GM19023 (cell line): ENCODE measurements around the gene FOXS1.

Source experiments
- ATAC-seq: cut with Tn5 transposase; IDR thresholded peaks from one replicate; pipeline ENCODE4 v1.9.1; 2021; ENCODE audit warnings: mild to moderate bottlenecking, moderate library complexity; ENCODE audit not compliant: unreplicated experiment

FOXS1 gene

GRCh38 chr20:31845300-31845863, at the start of gene FOXS1:
Gene FOXS1, minus strand, starts transcription at chr20:31845604. Its CDS starts 62 bp downstream, at chr20:31845542.
- no peak for ATAC-seq

GRCh38 chr20:31890646-31891045, 45.2 kb upstream of the FOXS1 start:
- no peak for ATAC-seq

GRCh38 chr20:31883829-31884228, 38.4 kb upstream of the FOXS1 start:
- ATAC-seq: no peak

- ATAC-seq: no peak
Observed at GRCh38 chr20:31881945-31882344, 36.5 kb upstream of the FOXS1 start.

- peak; percentile 92 for ATAC-seq
Observed at GRCh38 chr20:31879143-31879987, 34.0 kb upstream of the FOXS1 start.

- ATAC-seq: no peak
Observed at GRCh38 chr20:31877684-31878083, 32.3 kb upstream of the FOXS1 start.

GRCh38 chr20:31875671-31876070, 30.3 kb upstream of the FOXS1 start:
- no peak for ATAC-seq

GRCh38 chr20:31872406-31872805, 27.0 kb upstream of the FOXS1 start:
- ATAC-seq: no peak

GRCh38 chr20:31871618-31871954, 26.2 kb upstream of the FOXS1 start:
- ATAC-seq: no peak

- ATAC-seq: no peak
Observed at GRCh38 chr20:31870726-31871617, 25.6 kb upstream of the FOXS1 start.

GRCh38 chr20:31869942-31870725, 24.7 kb upstream of the FOXS1 start, which contains the start of the genes DUSP15 and TTLL9:
Gene DUSP15, minus strand, starts transcription at chr20:31870527. Its CDS starts 190 bp downstream, at chr20:31870337.
Gene TTLL9, plus strand, starts transcription at chr20:31870634. Its CDS starts 493 bp downstream, at chr20:31871127.
- ATAC-seq: no peak

- no peak for ATAC-seq
Observed at GRCh38 chr20:31869673-31869941, 24.2 kb upstream of the FOXS1 start.

- no peak for ATAC-seq
Observed at GRCh38 chr20:31868853-31869672, 23.7 kb upstream of the FOXS1 start.

- ATAC-seq: no peak
Observed at GRCh38 chr20:31866221-31866620, 20.8 kb upstream of the FOXS1 start.

- no peak for ATAC-seq
Observed at GRCh38 chr20:31864521-31865400, 19.4 kb upstream of the FOXS1 start.

GRCh38 chr20:31863296-31864085, 18.1 kb upstream of the FOXS1 start:
- ATAC-seq: no peak

GRCh38 chr20:31862506-31862905, 17.1 kb upstream of the FOXS1 start:
- no peak for ATAC-seq

- ATAC-seq: no peak
Observed at GRCh38 chr20:31862157-31862470, 16.7 kb upstream of the FOXS1 start.
